Measurements from ENCODE around the gene FAM83F. TPM values are rescaled to one million over a fixed set of nuclear protein-coding genes. Genes with fewer than 3 reads are reported as not detected.
A peak's percentile ranks its signal among the peaks of the same experiment; 100 is the strongest.

Gene FAM83F
- total and polyA plus RNA-seq, 4 donors = 0.39 to 1.5 (median 1.2) TPM

- peak overlapping the region; percentile 91 to 98 for H3K27ac ChIP-seq (ENCODE audit: low read depth in 1 of 2, low read length in 2 of 2)
- H3K4me3 ChIP-seq (ENCODE audit: low read depth in 1 of 3, low read length in 3 of 3) = peak overlapping the region; percentile 89 to 98 (median 93)
- TF ChIP-seq RAD21 (IDR thresholded peaks at IDR 0.05) = peak in 1 of 2 donors; percentile 36
- no peak for TF ChIP-seq TAF1 (conservative IDR thresholded peaks at IDR 0.05)
- peak; percentile 61 for DNase-seq (ENCODE audit: low spot score)
- H3K4me1 ChIP-seq (ENCODE audit: control insufficient read depth in 4 of 4, insufficient read depth in 4 of 4, low read length in 3 of 4) = peaks cover 1 to 28% (median 16%) of the 10 kb centered on the region in 4 donors
- no peaks in the 10 kb centered on the region for H3K36me3 ChIP-seq (ENCODE audit: control insufficient read depth in 4 of 4, insufficient read depth in 3 of 4, low read depth in 1 of 4, low read length in 3 of 4)
- no peaks in the 10 kb centered on the region for H3K27me3 ChIP-seq (ENCODE audit: control insufficient read depth in 4 of 4, insufficient read depth in 4 of 4, low read length in 3 of 4)
- H3K9ac ChIP-seq (ENCODE audit: low read depth in 1 of 2, low read length in 2 of 2) = peak overlapping the region; percentile 68 to 75
- H3K9me3 ChIP-seq (ENCODE audit: control insufficient read depth in 4 of 4, low read length in 3 of 4) = no peaks in the 10 kb centered on the region
- WGBS = under 1% methylated on average over 138 of the region's 138 CpGs
These were observed 50.4 kb downstream of the FAM83F start for GRCh38 chr22:40044870-40045834.

- Histone ChIP-seq H3K9ac (ENCODE audit: low read depth in 1 of 2, low read length in 2 of 2) (peak overlapping the region in 1 of 2 donors; percentile 68), H3K27ac (ENCODE audit: low read depth in 1 of 2, low read length in 2 of 2) (no peak overlapping the region), H3K4me3 (ENCODE audit: low read depth in 1 of 3, low read length in 3 of 3) (peak overlapping the region in 1 of 3 donors; percentile 93), H3K36me3 (ENCODE audit: control insufficient read depth in 4 of 4, insufficient read depth in 3 of 4, low read depth in 1 of 4, low read length in 3 of 4) (no peaks in the 10 kb centered on the region), H3K4me1 (ENCODE audit: control insufficient read depth in 4 of 4, insufficient read depth in 4 of 4, low read length in 3 of 4) (peaks cover 1 to 31% (median 16%) of the 10 kb centered on the region in 4 donors), H3K9me3 (ENCODE audit: control insufficient read depth in 4 of 4, low read length in 3 of 4) (no peaks in the 10 kb centered on the region), H3K27me3 (ENCODE audit: control insufficient read depth in 4 of 4, insufficient read depth in 4 of 4, low read length in 3 of 4) (no peaks in the 10 kb centered on the region)
- 85% methylated on average over 9 of the region's 9 CpGs for WGBS
- DNase-seq (ENCODE audit: low spot score) = no peak
- TF ChIP-seq ATF3 (IDR thresholded peaks at IDR 0.05) (no peak), REST (IDR thresholded peaks at IDR 0.05) (no peak)
These were observed 51.4 kb downstream of the FAM83F start for GRCh38 chr22:40046126-40046525.

GRCh38 chr22:40050258-40050657 is 55.5 kb downstream of the FAM83F start:
- no peaks in the 10 kb centered on the region for H3K9me3 ChIP-seq (ENCODE audit: control insufficient read depth in 4 of 4, low read length in 3 of 4)
- peaks cover 1 to 17% (median 11%) of the 10 kb centered on the region in 4 donors for H3K4me1 ChIP-seq (ENCODE audit: control insufficient read depth in 4 of 4, insufficient read depth in 4 of 4, low read length in 3 of 4)
- H3K27ac ChIP-seq (ENCODE audit: low read depth in 1 of 2, low read length in 2 of 2) = no peak overlapping the region
- no peak overlapping the region for H3K9ac ChIP-seq (ENCODE audit: low read depth in 1 of 2, low read length in 2 of 2)
- 83% methylated on average over 3 of the region's 3 CpGs for WGBS
- no peak for DNase-seq (ENCODE audit: low spot score)
- no peaks in the 10 kb centered on the region for H3K27me3 ChIP-seq (ENCODE audit: control insufficient read depth in 4 of 4, insufficient read depth in 4 of 4, low read length in 3 of 4)
- no peaks in the 10 kb centered on the region for H3K36me3 ChIP-seq (ENCODE audit: control insufficient read depth in 4 of 4, insufficient read depth in 3 of 4, low read depth in 1 of 4, low read length in 3 of 4)
- H3K4me3 ChIP-seq (ENCODE audit: low read depth in 1 of 3, low read length in 3 of 3) = no peak overlapping the region
- no peak for TF ChIP-seq SP1 (IDR thresholded peaks at IDR 0.05)
- no peak for TF ChIP-seq TAF1 (conservative IDR thresholded peaks at IDR 0.05)
- TF ChIP-seq GABPA (IDR thresholded peaks at IDR 0.05 in 1 of 2, conservative IDR thresholded peaks at IDR 0.05 in 1 of 2) = no peak
- TF ChIP-seq YY1 (IDR thresholded peaks at IDR 0.05) = no peak
- TF ChIP-seq REST (IDR thresholded peaks at IDR 0.05) = no peak
- TF ChIP-seq RXRA (IDR thresholded peaks at IDR 0.05) = no peak
- TF ChIP-seq CTCF (IDR thresholded peaks at IDR 0.05; ENCODE audit: low read depth, low read length, missing input control) = no peak
- no peak for TF ChIP-seq RAD21 (IDR thresholded peaks at IDR 0.05)
- TF ChIP-seq ZBTB33 (IDR thresholded peaks at IDR 0.05) = no peak
- TF ChIP-seq JUND (IDR thresholded peaks at IDR 0.05) = no peak
- TF ChIP-seq HNF4A (conservative IDR thresholded peaks at IDR 0.05) = no peak
- TF ChIP-seq FOXA1 (IDR thresholded peaks at IDR 0.05) = no peak
- no peak for TF ChIP-seq EGR1 (IDR thresholded peaks at IDR 0.05; ENCODE audit: low read depth in 2 of 2)
